Stimulated activated CD8-positive, alpha-beta memory T cell treated with anti-CD3 and anti-CD28 coated beads, Interleukin-15, amount 100 ng/mL, for 1 hour (primary cell): Measurements from ENCODE around the gene NBR1.
"Not testable (repeated sequence)": the region's sequence is repeated elsewhere in the genome, so short reads cannot be mapped to it uniquely, and the experiment has no call there.

Source experiments
- DNase-seq: peaks from one replicate; pipeline ENCODE4 v3.0.0-alpha.2; 2020; ENCODE audit warnings: low read depth

The NBR1 gene

DNA sequence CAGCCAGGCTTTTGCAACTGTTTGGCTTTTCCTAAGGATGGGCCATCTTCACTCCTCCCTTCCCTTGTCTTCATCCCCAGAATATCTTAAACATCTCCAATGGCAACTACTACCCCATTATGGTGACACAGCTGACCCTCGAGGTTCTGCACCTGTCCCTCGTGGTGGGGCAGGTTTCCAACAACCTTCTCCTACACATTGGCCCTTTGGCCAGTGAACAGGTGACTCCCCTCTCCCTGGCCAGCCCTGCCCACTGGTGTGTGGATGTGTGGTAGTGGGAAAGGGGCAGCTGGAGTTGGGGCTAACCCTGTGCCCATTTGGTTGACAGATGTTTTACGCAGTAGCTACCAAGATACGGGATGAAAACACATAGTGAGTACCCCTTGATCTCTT, 45.4 kb downstream of the NBR1 start:
- no peak for DNase-seq

DNA sequence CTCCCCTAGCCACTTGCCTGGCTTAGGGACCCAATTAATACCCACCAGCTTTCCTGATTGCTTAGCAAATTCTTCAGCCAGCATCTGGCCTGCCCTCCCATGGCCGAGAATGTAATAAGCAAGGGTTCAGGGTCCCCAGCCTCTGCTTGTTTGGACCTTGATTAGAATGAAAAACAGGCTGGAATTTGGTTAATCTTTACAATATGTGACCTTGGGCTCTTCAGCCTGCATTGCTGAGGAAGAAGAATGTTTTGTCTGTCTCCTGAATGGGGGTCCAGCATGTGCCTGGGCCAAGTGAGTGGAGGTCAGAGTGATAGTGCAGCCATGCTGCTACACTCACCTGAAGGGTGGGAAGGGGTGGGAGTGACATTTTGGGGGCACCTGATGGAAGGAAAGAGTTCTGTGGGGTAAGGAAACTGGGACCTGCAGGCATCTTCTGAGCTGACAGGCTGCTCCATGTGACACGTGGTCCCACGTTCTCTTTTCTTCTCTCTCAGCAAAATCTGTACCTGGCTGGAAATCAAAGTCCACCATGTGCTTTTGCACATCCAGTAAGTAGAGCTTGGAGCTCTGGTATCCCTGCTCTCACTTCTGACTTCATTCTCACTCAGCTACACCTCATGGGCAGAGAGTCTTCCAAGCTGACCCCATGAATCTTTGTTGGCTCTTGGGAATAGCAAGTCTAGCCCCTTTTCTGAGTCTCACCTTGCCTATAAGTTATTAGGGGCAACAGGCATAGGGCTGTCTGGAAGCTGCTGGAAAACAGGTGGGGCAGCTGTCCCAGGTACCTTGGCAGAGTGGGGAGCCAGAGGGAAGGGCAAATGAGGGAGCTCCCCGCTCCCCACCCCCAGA, 46.0 kb downstream of the NBR1 start:
- no peak for DNase-seq

DNA sequence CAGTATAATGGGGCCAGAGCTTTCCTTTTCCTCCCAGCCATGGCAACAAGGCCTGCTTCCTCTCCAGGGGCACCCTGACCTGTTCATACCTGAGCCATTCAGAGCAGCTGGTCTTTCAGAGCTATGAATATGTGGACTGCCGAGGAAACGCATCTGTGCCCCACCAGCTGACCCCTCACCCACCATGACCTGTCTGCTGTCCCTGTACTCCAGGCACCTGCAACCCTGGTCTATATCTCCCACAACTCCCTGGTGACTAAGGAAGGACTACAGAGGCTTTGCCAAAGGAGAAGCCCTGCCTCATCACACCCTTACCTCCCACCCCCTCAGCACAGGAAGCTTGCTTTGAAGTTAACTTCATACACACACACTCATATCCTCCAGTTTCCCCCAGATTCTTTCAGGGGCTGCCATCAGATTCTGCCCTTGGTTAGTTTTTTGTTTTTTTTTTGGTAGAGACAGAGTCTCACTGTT, 46.6 kb downstream of the NBR1 start:
- no peak for DNase-seq

DNA sequence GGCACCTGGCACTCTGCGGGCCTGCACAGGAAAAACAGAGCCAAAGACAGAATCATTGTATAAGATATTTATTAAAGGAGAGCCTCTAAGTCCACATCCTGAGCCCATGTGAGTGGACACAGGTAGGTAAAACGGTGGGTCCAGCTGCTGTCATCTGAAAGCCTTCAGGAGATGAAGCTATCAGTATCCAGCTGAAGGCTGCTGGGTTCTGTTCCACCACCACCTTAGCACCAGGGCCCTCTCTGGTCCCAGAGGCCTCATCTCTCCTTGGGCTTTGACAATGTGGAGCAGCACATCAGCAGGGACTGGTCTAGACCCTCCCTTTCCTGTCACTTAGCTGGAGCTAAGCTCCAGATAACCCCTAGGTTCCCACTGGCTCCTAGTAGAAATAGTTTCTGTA, 48.0 kb downstream of the NBR1 start:
- DNase-seq, result no peak

DNA sequence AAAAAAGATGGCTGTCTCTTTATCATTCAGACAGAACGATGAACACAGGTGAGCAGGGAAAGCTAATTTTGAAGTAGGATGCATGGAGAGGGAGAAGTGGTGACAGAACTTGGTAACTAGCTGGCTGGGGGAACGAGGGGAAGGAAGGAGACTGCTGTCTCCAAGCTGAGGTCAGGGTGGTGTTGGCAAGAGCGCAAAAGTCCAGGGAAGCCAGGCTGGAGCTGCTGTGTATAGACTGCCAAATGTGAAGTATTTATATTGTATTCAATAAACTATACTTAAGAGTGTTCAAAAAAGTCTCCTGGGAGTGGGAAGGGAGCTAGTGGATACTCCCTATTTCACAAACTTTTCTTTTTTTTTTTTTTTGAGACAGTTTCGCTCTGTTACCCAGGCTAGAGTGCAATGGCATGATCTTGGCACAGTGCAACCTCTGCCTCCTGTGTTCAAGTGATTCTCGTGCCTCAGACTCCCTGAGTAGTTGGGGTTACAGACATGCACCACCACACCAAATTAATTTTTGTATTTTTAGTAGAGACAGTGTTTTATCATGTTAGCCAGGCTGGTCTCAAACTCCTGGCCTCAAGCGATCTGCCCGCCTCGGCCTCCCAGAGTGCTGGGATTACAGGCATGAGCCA, 48.8 kb downstream of the NBR1 start:
- DNase-seq, result no peak

DNA sequence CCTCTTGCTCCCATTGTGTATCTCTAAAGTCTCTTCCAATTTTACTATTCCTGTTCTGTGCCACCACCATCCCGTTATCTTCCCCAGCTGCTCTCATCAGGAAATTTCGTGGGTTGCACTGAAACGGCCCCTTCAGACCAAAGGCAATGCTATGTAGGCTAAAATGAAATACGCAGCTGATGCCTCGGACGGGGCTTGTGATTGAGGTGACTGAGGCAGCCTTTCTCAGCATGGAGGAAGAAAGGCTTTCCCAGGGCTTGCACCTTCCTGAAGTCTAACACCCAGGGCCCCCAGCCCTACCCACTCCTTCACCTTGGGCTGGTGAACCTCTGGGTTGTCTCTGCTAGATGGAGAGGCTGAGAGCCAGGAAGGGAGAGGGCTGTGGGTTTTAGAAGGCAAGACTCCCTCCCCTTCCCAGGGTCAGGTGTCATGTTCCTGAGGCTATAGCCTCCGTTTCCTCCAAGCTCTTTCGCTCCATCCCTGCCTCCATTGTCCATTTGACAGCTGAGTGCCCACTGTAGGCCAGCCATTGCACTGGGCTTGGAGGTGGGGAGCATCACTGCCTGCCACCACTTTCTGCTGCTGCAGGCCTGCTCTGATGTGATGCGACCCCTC, 49.6 kb downstream of the NBR1 start:
- DNase-seq, result no peak

DNA sequence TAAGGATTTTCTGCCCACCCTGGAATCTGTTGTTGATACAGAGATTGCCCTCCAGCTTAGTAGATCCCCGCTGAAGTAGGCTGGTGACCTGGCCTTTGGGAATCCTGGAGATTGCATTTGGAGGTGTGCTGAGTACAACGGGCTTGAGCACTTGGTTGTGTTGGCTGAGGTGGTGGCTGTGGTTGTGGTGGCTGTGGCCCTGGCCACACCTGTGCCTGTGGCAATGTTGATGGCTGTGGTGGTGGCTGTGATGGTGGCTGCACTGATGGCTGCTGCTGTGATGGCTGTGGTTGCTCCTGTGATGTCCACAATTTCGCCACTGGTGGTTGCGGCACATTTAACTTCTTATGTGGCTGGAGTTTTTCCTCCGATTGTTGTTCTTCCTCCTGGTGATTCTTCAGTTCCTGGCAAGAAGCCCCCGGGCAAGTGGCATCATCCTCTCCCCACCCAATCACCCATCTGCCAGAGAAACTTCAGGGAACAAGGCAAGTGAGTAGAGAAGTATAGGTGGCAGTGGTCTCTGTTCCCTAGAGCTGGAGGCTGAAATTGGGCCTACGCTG, 53.2 kb downstream of the NBR1 start:
- no peak for DNase-seq

DNA sequence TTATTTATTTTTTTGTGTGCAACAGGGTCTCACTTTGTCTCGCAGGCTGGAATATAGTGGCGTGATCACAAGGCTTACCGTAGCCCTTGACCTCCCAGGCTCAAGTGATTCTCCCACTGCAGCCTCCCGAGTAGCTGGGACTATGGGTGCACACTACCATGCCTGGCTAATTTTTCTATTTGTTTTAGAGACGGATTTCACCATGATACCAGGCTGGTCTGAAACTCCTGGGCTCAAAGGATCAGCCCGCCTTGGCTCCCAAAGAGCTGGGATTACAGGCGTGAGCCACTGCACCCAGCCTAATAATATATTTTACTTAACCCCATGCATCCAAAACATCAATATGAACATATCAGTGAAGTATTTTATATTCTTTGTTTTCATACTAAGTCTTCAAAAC, 55.4 kb downstream of the NBR1 start:
- no peak for DNase-seq

DNA sequence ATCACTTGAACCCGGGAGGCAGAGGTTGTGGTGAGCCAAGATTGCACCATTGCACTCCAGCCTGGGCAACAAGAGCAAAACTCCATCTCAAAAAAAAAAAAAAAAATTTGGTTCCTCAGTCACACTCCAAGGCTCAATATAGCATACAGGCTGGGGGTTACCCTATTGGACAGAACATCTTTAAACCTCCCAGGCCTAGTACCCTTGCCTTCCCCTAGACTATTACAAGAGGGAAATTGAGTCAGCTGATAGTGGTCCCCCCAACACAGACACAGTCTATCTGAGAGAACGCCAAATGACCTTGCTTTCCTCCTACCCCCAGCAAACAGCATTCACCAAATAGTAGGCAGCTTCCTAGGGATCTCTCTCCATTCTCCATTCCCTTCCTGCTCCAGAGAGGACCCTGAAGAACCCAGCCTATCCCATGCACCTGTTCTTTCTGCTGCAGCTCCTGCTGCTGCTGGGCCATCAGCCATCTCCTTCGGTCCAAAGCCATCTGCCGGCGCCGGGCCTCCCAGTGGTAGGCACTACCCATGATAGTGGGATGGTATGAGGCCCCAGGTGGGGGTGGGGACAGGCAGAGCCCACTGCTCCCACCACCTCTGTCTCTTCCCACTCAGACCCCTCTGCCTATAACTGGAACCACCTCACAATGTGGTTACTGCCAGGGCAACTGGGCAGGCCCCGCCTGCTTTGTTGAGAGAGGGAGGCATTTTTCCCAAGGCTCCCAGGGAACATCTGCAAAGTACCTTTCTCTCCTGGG, 57.2 kb downstream of the NBR1 start, which contains the start of gene CCDC200:
Gene CCDC200, minus strand, starts transcription at position 604 of the 763 bp plus-strand sequence. Its CDS starts 69 bp downstream, at position 535.
- DNase-seq, result not testable (repeated sequence)

DNA sequence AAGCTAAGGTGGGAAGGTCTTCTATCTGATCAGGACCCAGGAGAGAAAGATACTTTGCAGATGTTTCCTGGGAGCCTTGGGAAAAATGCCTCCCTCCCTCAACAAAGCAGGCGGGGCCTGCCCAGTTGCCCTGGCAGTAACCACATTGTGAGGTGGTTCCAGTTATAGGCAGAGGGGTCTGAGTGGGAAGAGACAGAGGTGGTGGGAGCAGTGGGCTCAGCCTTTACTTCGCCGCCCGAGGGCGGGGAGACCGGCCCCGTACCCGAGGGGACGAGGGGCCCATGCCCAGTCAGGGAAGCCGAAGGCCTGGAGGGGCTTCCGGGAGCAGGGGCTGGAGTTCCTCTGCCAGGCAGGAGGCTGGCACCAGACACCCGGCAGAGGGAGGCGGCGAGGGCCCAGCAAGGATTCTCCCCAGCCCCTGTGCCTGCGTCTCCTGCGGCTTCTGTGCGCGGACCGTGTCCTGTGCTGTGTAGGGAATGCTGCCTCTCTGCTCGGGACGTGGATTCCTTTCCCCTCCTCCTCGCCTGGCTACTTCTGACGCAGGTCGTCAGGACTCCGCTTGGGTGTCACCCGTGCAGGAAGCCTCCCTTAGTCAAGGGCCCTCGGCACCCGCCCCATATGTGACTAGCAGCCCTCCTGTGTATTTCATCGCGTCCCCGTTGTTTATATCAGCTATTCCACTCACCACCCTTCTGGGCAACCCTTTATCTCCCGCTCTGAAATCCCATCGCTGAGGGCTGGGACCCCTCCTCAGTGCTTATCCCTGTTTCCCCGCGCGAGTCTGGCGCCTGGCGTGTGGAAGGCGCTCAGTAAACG, 60.4 kb downstream of the NBR1 start:
- not testable (repeated sequence) for DNase-seq

DNA sequence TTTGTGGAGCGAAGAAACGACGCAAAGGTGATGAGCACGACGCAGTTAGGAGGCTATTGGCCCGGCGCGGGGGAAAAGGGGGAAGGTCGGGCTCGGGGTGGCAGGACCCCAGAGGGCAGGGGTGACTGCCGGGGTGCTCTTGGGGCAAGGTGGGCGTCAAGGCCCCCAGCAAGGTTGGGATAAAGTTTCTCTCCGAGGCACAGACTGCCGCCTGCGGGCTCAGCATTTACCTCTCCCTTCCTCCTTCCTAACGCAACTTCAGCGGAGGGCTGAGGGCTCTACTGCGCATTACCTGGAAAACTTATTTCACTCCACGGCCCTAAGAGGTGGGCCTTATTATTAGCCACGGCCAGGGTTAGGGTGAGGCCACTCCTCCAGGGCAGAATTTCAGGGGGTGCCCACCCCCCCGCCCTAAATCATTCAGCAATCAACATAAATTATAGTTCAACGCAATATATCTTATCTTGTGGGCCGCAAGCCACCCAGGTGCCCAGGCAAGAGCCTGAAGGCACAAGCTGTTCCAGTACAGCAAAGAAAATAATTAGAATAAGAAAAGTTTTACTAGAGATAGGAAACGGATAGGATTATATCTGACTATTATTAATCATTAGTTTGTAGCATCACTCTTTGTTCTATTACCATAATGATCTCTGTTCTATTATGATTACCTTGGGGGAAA, 61.1 kb downstream of the NBR1 start:
- DNase-seq, result not testable (repeated sequence)

DNA sequence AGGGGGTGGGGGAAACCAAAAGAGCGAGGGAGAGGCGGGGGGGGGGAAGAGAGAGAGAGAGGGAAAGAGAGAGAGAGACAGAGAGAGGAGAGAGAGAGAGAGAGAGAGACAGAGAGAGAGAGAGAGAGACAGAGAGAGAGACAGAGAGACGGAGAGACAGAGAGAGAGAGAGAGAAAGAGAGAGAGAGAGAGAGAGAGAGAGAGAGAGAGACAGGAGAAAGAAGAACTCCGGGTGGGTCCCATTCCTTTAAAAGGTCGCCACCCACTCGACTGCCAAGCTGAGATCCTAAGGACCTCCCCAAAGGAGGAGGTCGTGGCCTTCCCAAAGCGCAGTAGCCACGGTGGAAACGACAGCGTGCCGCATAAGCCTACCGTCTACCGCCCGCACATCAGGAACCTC, 62.2 kb downstream of the NBR1 start:
- DNase-seq, result not testable (repeated sequence)

DNA sequence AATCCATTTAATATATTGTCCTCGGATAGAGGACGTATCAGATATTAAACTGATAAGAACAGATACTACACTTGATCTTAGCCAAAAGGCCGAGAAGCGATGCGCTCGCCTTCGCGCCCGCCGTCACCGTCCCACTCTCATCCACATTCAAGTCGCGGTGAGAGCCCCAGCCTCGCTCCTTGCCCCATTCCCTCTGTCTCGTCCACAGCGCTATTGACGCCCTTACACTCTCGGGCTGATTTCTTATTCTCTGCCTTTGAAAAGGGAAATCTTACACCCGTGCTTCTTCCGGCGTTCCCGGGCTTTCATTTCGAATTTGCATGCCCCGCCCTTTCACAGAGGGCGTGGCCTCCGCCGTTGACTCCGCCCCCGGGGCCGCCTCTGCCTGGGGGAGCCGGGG, 62.9 kb downstream of the NBR1 start, which contains the start of gene RNU2-1:
Gene RNU2-1, minus strand, starts transcription at position 101 of the 400 bp plus-strand sequence.
- DNase-seq, result not testable (repeated sequence)

DNA sequence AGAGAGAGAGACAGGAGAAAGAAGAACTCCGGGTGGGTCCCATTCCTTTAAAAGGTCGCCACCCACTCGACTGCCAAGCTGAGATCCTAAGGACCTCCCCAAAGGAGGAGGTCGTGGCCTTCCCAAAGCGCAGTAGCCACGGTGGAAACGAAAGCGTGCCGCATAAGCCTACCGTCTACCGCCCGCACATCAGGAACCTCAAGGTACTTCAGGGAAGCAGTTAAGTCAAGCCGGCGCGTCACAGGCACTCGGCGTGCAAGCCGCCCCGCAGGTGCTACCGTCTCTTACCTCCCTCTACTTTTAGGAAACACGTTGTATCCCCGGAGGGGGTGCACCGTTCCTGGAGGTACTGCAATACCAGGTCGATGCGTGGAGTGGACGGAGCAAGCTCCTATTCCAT, 68.6 kb downstream of the NBR1 start:
- not testable (repeated sequence) for DNase-seq

DNA sequence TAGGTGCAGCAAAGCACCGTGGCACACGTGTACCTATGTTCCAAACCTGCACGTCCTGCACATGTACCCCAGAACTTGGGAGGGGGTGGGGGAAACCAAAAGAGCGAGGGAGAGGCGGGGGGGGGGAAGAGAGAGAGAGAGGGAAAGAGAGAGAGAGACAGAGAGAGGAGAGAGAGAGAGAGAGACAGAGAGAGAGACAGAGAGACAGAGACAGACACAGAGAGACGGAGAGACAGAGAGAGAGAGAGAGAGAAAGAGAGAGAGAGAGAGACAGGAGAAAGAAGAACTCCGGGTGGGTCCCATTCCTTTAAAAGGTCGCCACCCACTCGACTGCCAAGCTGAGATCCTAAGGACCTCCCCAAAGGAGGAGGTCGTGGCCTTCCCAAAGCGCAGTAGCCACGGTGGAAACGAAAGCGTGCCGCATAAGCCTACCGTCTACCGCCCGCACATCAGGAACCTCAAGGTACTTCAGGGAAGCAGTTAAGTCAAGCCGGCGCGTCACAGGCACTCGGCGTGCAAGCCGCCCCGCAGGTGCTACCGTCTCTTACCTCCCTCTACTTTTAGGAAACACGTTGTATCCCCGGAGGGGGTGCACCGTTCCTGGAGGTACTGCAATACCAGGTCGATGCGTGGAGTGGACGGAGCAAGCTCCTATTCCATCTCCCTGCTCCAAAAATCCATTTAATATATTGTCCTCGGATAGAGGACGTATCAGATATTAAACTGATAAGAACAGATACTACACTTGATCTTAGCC, 69.8 kb downstream of the NBR1 start:
- DNase-seq, result not testable (repeated sequence)

DNA sequence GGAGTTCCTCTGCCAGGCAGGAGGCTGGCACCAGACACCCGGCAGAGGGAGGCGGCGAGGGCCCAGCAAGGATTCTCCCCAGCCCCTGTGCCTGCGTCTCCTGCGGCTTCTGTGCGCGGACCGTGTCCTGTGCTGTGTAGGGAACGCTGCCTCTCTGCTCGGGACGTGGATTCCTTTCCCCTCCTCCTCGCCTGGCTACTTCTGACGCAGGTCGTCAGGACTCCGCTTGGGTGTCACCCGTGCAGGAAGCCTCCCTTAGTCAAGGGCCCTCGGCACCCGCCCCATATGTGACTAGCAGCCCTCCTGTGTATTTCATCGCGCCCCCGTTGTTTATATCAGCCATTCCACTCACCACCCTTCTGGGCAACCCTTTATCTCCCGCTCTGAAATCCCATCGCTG, 75.4 kb downstream of the NBR1 start:
- not testable (repeated sequence) for DNase-seq
